Neuronal stem cell (in vitro differentiated cells): ENCODE data around the gene CLBA1.
A peak's percentile ranks its signal among the peaks of the same experiment; 100 is the strongest.

ENCODE experiments used
- DNase-seq: peaks from one replicate; pipeline ENCODE4 v3.0.0-alpha.2; 2013; ENCODE audit warnings: low spot score
- H2AFZ ChIP-seq: one replicate; pipeline ENCODE4 v1.6.1; 2013; ENCODE audit warnings: mild to moderate bottlenecking, low read length, inconsistent platforms
- H2AK5ac ChIP-seq: 2 replicates; pipeline ENCODE4 v1.6.1; 2013; ENCODE audit warnings: low read depth, mild to moderate bottlenecking, inconsistent platforms, low read length, moderate library complexity, mixed read lengths
- H2BK120ac ChIP-seq: 2 replicates; pipeline ENCODE4 v1.6.1; 2013; ENCODE audit warnings: low read depth, mild to moderate bottlenecking, inconsistent platforms, low read length, moderate library complexity, mixed read lengths
- H2BK12ac ChIP-seq: one replicate; pipeline ENCODE4 v1.6.1; 2013; ENCODE audit warnings: low read length, inconsistent platforms
- H2BK15ac ChIP-seq: 2 replicates; pipeline ENCODE4 v1.6.1; 2013; ENCODE audit warnings: mild to moderate bottlenecking, low read length, inconsistent platforms, mixed read lengths
- H2BK5ac ChIP-seq: one replicate; pipeline ENCODE4 v1.6.1; 2013; ENCODE audit warnings: inconsistent platforms, mild to moderate bottlenecking, low read length, moderate library complexity
- H3K14ac ChIP-seq: one replicate; pipeline ENCODE4 v1.6.1; 2013; ENCODE audit warnings: low read length, inconsistent platforms
- H3K18ac ChIP-seq: 2 replicates; pipeline ENCODE4 v1.6.1; 2013; ENCODE audit warnings: low read length, inconsistent platforms
- H3K23ac ChIP-seq: 2 replicates; pipeline ENCODE4 v1.6.1; 2013; ENCODE audit warnings: low read depth, mild to moderate bottlenecking, mixed read lengths, low read length, inconsistent platforms; ENCODE audit not compliant: poor library complexity
- H3K27ac ChIP-seq: replicated peaks from 3 replicates; pipeline ENCODE4 v1.5.1; 2013; ENCODE audit warnings: low read length, inconsistent platforms
- H3K27me3 ChIP-seq, 3 experiments: 2 replicates each; pipeline ENCODE4 v1.6.1; 2013; ENCODE audit warnings: low read length in 3 of 3, mild to moderate bottlenecking in 2 of 3, inconsistent platforms in 1 of 3, low read depth in 1 of 3, mixed read lengths in 1 of 3, moderate library complexity in 1 of 3; ENCODE audit not compliant: control insufficient read depth in 3 of 3, insufficient read depth in 3 of 3
- H3K36me3 ChIP-seq, 2 donors: replicated peaks in 1 of 2; 2 replicates each; pipeline ENCODE4 v1.6.1; 2013; ENCODE audit warnings: low read length in 2 of 2; ENCODE audit not compliant: control insufficient read depth in 2 of 2, insufficient read depth in 2 of 2
- H3K4ac ChIP-seq: 2 replicates; pipeline ENCODE4 v1.6.1; 2013; ENCODE audit warnings: inconsistent platforms, mild to moderate bottlenecking, low read length, moderate library complexity
- H3K4me1 ChIP-seq, 2 donors: 1 replicate in 1 of 2; 2 replicates in 1 of 2; pipeline ENCODE4 v1.6.1; 2013; ENCODE audit warnings: low read length in 2 of 2, low read depth in 1 of 2; ENCODE audit not compliant: control insufficient read depth in 2 of 2, insufficient read depth in 1 of 2
- H3K4me2 ChIP-seq: one replicate; pipeline ENCODE4 v1.6.1; 2013; ENCODE audit warnings: mild to moderate bottlenecking, low read length, inconsistent platforms; ENCODE audit not compliant: insufficient read depth, poor library complexity, severe bottlenecking
- H3K4me3 ChIP-seq, 2 donors: 2 replicates each; pipeline ENCODE4 v1.5.1; 2013; ENCODE audit warnings: low read length in 2 of 2, mild to moderate bottlenecking in 2 of 2, inconsistent platforms in 1 of 2, moderate library complexity in 1 of 2
- H3K79me1 ChIP-seq: one replicate; pipeline ENCODE4 v1.6.1; 2013; ENCODE audit warnings: low read depth, mild to moderate bottlenecking, inconsistent platforms, low read length, moderate library complexity
- H3K9ac ChIP-seq: one replicate; pipeline ENCODE4 v1.6.1; 2013; ENCODE audit warnings: mild to moderate bottlenecking, low read depth, low read length, inconsistent platforms; ENCODE audit not compliant: poor library complexity
- H3K9me3 ChIP-seq, 2 donors: replicated peaks in 1 of 2; 2 replicates each; pipeline versions ENCODE3 to v1.6.1; 2013; ENCODE audit warnings: low read length in 2 of 2, mild to moderate bottlenecking in 2 of 2, inconsistent platforms in 1 of 2, low read depth in 1 of 2, mixed read lengths in 1 of 2, moderate library complexity in 1 of 2; ENCODE audit not compliant: control insufficient read depth in 2 of 2, insufficient read depth in 1 of 2
- H4K8ac ChIP-seq: one replicate; pipeline ENCODE4 v1.6.1; 2013; ENCODE audit warnings: low read depth, mild to moderate bottlenecking, inconsistent platforms, low read length, moderate library complexity
- H4K91ac ChIP-seq: one replicate; pipeline ENCODE4 v1.6.1; 2013; ENCODE audit warnings: low read length, low read depth, mild to moderate bottlenecking, inconsistent platforms; ENCODE audit not compliant: poor library complexity
- WGBS, 2 donors: extraction: QIAGEN DNeasy Blood & Tissue Kit; methylation state at CpG; one replicate each; pipeline ENCODE4 v1.1.7; 2013; ENCODE audit warnings: missing lambda C conversion rate in 2 of 2, mixed read lengths in 1 of 2; ENCODE audit not compliant: insufficient read length in 2 of 2, insufficient replicate concordance in 1 of 2; ENCODE audit errors: extremely low coverage in 2 of 2; 5-methylcytosine and 5-hydroxymethylcytosine counted together

CLBA1 gene

GRCh38 chr14:104986487-104987164, 1.0 kb downstream of the CLBA1 start:
- H3K9ac ChIP-seq: peak overlapping the region; percentile 94
- H2BK120ac ChIP-seq: no peak overlapping the region
- peaks cover 0 to 2% of the 10 kb centered on the region in 2 donors for H3K9me3 ChIP-seq
- H3K14ac ChIP-seq: no peak overlapping the region
- no peak overlapping the region for H3K27ac ChIP-seq
- no peak overlapping the region for H2AFZ ChIP-seq
- H2AK5ac ChIP-seq: peak overlapping the region; percentile 81
- no peak overlapping the region for H4K91ac ChIP-seq
- DNase-seq: no peak
- H2BK5ac ChIP-seq: no peak overlapping the region
- peak overlapping the region; percentile 99 for H3K4me2 ChIP-seq
- peak overlapping the region; percentile 69 to 86 for H3K4me3 ChIP-seq
- peaks cover 0 to 21% (median 0%) of the 10 kb centered on the region in 3 experiments for H3K27me3 ChIP-seq
- H4K8ac ChIP-seq: no peak overlapping the region
- H3K79me1 ChIP-seq: peaks cover 1% of the 10 kb centered on the region
- H3K4ac ChIP-seq: no peak overlapping the region
- H3K36me3 ChIP-seq: peaks cover 7 to 9% of the 10 kb centered on the region in 2 donors
- no peak overlapping the region for H2BK15ac ChIP-seq
- H3K18ac ChIP-seq: no peak overlapping the region
- H3K4me1 ChIP-seq: peaks cover 6% of the 10 kb centered on the region in 2 donors
- no CpG with 5 or more reads among the region's 19 CpGs for WGBS, 2 donors
- H2BK12ac ChIP-seq: peak overlapping the region; percentile 58
- H3K23ac ChIP-seq: peak overlapping the region; percentile 0

- Histone ChIP-seq H3K9ac (no peak overlapping the region), H4K91ac (no peak overlapping the region), H3K4me2 (no peak overlapping the region), H2BK12ac (no peak overlapping the region), H4K8ac (no peak overlapping the region), H2BK120ac (no peak overlapping the region), H3K23ac (no peak overlapping the region), H3K9me3 (peaks cover 0 to 5% of the 10 kb centered on the region in 2 donors), H3K14ac (no peak overlapping the region), H3K4me1 (peaks cover 6% of the 10 kb centered on the region in 2 donors), H3K27me3 (no peaks in the 10 kb centered on the region), H2AFZ (no peak overlapping the region), H3K18ac (no peak overlapping the region), H2BK5ac (no peak overlapping the region), H3K79me1 (peaks cover 3% of the 10 kb centered on the region), H2BK15ac (no peak overlapping the region), H3K4me3 (no peak overlapping the region), H2AK5ac (no peak overlapping the region), H3K27ac (no peak overlapping the region), H3K36me3 (peaks cover 15 to 36% of the 10 kb centered on the region in 2 donors), H3K4ac (no peak overlapping the region)
- no peak for DNase-seq
- no CpG with 5 or more reads among the region's 16 CpGs for WGBS, 2 donors
Observed at GRCh38 chr14:104989236-104989950, 3.8 kb downstream of the CLBA1 start.

GRCh38 chr14:104989951-104990303, 4.3 kb downstream of the CLBA1 start:
- no peak overlapping the region for H4K91ac ChIP-seq
- no peak overlapping the region for H3K27ac ChIP-seq
- peaks cover 17 to 41% of the 10 kb centered on the region in 2 donors for H3K36me3 ChIP-seq
- no peak overlapping the region for H3K18ac ChIP-seq
- no peak for DNase-seq
- H2AK5ac ChIP-seq: no peak overlapping the region
- no peaks in the 10 kb centered on the region for H3K27me3 ChIP-seq
- peaks cover 6% of the 10 kb centered on the region in 2 donors for H3K4me1 ChIP-seq
- peaks cover 0 to 5% of the 10 kb centered on the region in 2 donors for H3K9me3 ChIP-seq
- H2AFZ ChIP-seq: no peak overlapping the region
- no CpG with 5 or more reads among the region's 7 CpGs for WGBS, 2 donors
- peaks cover 4% of the 10 kb centered on the region for H3K79me1 ChIP-seq
- H3K4ac ChIP-seq: no peak overlapping the region
- H2BK15ac ChIP-seq: no peak overlapping the region
- H2BK5ac ChIP-seq: no peak overlapping the region
- H2BK120ac ChIP-seq: no peak overlapping the region
- no peak overlapping the region for H3K4me3 ChIP-seq
- no peak overlapping the region for H3K23ac ChIP-seq
- no peak overlapping the region for H4K8ac ChIP-seq
- no peak overlapping the region for H2BK12ac ChIP-seq
- H3K14ac ChIP-seq: no peak overlapping the region
- H3K9ac ChIP-seq: no peak overlapping the region
- no peak overlapping the region for H3K4me2 ChIP-seq

GRCh38 chr14:104991896-104992230, 6.3 kb downstream of the CLBA1 start:
- Histone ChIP-seq H2BK15ac (no peak overlapping the region), H4K91ac (peak overlapping the region; percentile 91), H3K14ac (peak overlapping the region; percentile 21), H2AK5ac (no peak overlapping the region), H3K4me1 (peaks cover 0 to under 1% of the 10 kb centered on the region in 2 donors), H3K36me3 (peaks cover 22 to 56% of the 10 kb centered on the region in 2 donors), H2AFZ (no peak overlapping the region), H3K27me3 (no peaks in the 10 kb centered on the region), H3K4me2 (no peak overlapping the region), H2BK120ac (no peak overlapping the region), H4K8ac (peak overlapping the region; percentile 92), H2BK5ac (no peak overlapping the region), H3K9ac (peak overlapping the region; percentile 44), H3K23ac (peak overlapping the region; percentile 85), H3K18ac (peak overlapping the region; percentile 71), H3K4ac (peak overlapping the region; percentile 76), H3K79me1 (peaks cover 8% of the 10 kb centered on the region), H3K4me3 (peak overlapping the region in 1 of 2 donors; percentile 73), H2BK12ac (peak overlapping the region; percentile 90), H3K27ac (no peak overlapping the region), H3K9me3 (peaks cover 0 to 5% of the 10 kb centered on the region in 2 donors)
- no peak for DNase-seq
- WGBS, 2 donors: no CpG with 5 or more reads among the region's 34 CpGs
